RWPE2 (cell line): ENCODE measurements around the gene SNCA.

Experiments used
- ATAC-seq: fragments of 200-7000 bp; cut with Tn5 transposase; 3 replicates; pipeline ENCODE4 v1.9.1; 2021; ENCODE audit warnings: low read depth
- DNase-seq: peaks from one replicate; pipeline ENCODE4 v3.0.0-alpha.2; 2020; ENCODE audit warnings: low spot score
- H3K27ac ChIP-seq: fragments of 450-650 bp; 2 replicates; pipeline ENCODE4 v1.5.1; 2017; ENCODE audit warnings: mild to moderate bottlenecking; ENCODE audit not compliant: poor library complexity, severe bottlenecking
- H3K27me3 ChIP-seq: fragments of 250-450 bp; sonication (Bioruptor Pico); 2 replicates; pipeline ENCODE4 v1.5.1; 2021; ENCODE audit warnings: mild to moderate bottlenecking, moderate library complexity; ENCODE audit not compliant: insufficient read depth, poor library complexity, severe bottlenecking
- H3K36me3 ChIP-seq: fragments of 250-450 bp; sonication (Bioruptor Pico); 2 replicates; pipeline ENCODE4 v1.5.1; 2020; ENCODE audit warnings: low read depth, mild to moderate bottlenecking, moderate library complexity
- H3K4me1 ChIP-seq: fragments of 250-450 bp; sonication (Bioruptor Pico); 2 replicates; pipeline ENCODE4 v1.5.1; 2021; ENCODE audit warnings: mild to moderate bottlenecking, moderate library complexity; ENCODE audit not compliant: insufficient read depth, poor library complexity, severe bottlenecking
- H3K4me3 ChIP-seq: fragments of 250-450 bp; sonication (Bioruptor Pico); 2 replicates; pipeline ENCODE4 v1.5.1; 2021; ENCODE audit warnings: mild to moderate bottlenecking, moderate library complexity; ENCODE audit not compliant: severe bottlenecking
- H3K9me3 ChIP-seq: fragments of 250-450 bp; sonication (Bioruptor Pico); 2 replicates; pipeline ENCODE4 v1.5.1; 2021; ENCODE audit warnings: mild to moderate bottlenecking, moderate library complexity; ENCODE audit not compliant: severe bottlenecking
- CTCF ChIP-seq: fragments of 450-650 bp; IDR thresholded peaks from one replicate; pipeline ENCODE4 v1.5.1; 2017; ENCODE audit warnings: mild to moderate bottlenecking, moderate library complexity; ENCODE audit not compliant: poor library complexity, severe bottlenecking

The SNCA gene

GRCh38 chr4:89868999-89869589 is 32.1 kb upstream of the SNCA start:
- H3K9me3 ChIP-seq = no peaks in the 10 kb centered on the region
- ATAC-seq (no peak), DNase-seq (no peak)
- no peak overlapping the region for H3K4me3 ChIP-seq
- no peaks in the 10 kb centered on the region for H3K4me1 ChIP-seq
- TF ChIP-seq CTCF = peak; percentile 73
- no peaks in the 10 kb centered on the region for H3K27me3 ChIP-seq
- no peaks in the 10 kb centered on the region for H3K36me3 ChIP-seq
- H3K27ac ChIP-seq = no peak overlapping the region

- H3K27ac ChIP-seq = no peak overlapping the region
- TF ChIP-seq CTCF = no peak
- H3K4me1 ChIP-seq = no peaks in the 10 kb centered on the region
- no peaks in the 10 kb centered on the region for H3K27me3 ChIP-seq
- no peak overlapping the region for H3K4me3 ChIP-seq
- ATAC-seq (no peak), DNase-seq (no peak)
- no peaks in the 10 kb centered on the region for H3K36me3 ChIP-seq
- no peaks in the 10 kb centered on the region for H3K9me3 ChIP-seq
These were observed 31.3 kb upstream of the SNCA start for GRCh38 chr4:89868276-89868675.

GRCh38 chr4:89863533-89863932 is 26.6 kb upstream of the SNCA start:
- no peak for TF ChIP-seq CTCF
- no peaks in the 10 kb centered on the region for H3K4me1 ChIP-seq
- H3K4me3 ChIP-seq = no peak overlapping the region
- H3K27me3 ChIP-seq = no peaks in the 10 kb centered on the region
- H3K36me3 ChIP-seq = no peaks in the 10 kb centered on the region
- ATAC-seq (no peak), DNase-seq (no peak)
- H3K27ac ChIP-seq = no peak overlapping the region
- no peaks in the 10 kb centered on the region for H3K9me3 ChIP-seq

GRCh38 chr4:89860971-89861370 is 24.0 kb upstream of the SNCA start:
- DNase-seq (no peak), ATAC-seq (no peak)
- no peak for TF ChIP-seq CTCF
- H3K27me3 ChIP-seq = no peaks in the 10 kb centered on the region
- no peak overlapping the region for H3K4me3 ChIP-seq
- H3K36me3 ChIP-seq = no peaks in the 10 kb centered on the region
- H3K4me1 ChIP-seq = no peaks in the 10 kb centered on the region
- no peak overlapping the region for H3K27ac ChIP-seq
- H3K9me3 ChIP-seq = no peaks in the 10 kb centered on the region

- H3K36me3 ChIP-seq = no peaks in the 10 kb centered on the region
- no peak for TF ChIP-seq CTCF
- H3K4me1 ChIP-seq = no peaks in the 10 kb centered on the region
- H3K27me3 ChIP-seq = no peaks in the 10 kb centered on the region
- DNase-seq (no peak), ATAC-seq (no peak)
- no peaks in the 10 kb centered on the region for H3K9me3 ChIP-seq
- no peak overlapping the region for H3K27ac ChIP-seq
- no peak overlapping the region for H3K4me3 ChIP-seq
These were observed 18.3 kb upstream of the SNCA start for GRCh38 chr4:89855236-89855635.
